GM18526 (cell line): ENCODE results near the gene C1QL1.

Source experiments
- POLR2A ChIP-seq: IDR thresholded peaks from 3 replicates; pipeline ENCODE4 v1.6.1; 2011; ENCODE audit not compliant: insufficient read length; ENCODE audit errors: extremely low read depth

Gene C1QL1

DNA sequence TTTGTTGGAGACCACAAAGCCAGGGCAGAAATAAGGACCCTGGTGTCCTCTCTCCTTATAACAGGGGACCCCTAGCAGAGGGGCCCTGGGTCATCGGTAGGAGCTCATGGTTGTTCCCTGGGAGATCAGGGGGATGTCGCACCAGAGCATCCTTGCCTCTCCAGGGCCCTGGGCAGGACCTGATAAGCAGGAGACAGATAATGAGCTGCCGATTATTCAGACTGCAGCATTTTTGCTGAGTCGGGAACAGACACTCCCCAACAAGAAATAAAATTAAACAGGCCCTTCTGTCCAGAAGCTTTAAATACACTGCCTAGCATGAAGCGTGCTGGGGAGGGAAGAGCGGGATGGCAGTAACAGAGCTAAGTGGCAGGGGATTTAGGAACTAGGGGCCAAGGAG is 37.4 kb downstream of the C1QL1 start:
- no peak for TF ChIP-seq POLR2A

DNA sequence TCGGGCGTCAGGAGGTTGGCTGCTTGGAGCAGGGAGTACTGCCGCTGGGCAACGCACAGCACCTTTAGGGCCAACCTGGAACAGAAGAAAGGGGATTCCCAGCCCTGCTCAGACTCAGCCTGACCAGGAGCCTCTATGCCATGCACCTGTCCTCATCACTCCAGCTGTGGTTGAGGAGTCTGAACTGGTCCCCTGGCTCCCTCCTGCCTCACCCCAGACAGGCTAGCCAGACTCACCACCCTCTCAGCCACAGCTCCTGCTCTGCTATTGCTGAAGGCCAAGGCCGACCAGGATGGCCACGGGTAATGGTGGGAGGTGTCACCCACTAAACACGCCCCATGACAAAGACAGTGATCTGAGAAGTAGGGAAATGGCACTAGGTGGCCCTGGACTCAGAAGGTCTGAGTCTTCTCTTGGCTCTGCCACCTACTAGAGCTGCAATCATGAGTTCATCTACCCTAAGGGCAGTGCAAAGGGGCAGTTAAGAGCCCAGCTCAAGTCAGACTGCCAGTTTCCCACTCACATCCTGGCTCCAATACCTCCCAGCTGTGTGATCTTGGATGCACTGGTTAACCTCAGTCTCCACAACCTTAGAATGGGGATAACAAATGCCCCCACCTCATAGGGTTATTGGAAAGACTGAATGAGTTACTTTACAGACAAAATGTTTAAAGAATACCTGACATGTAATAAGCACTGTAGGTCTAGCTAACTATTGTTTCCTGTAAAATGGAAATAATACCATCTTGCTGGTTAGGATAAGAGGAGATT is 39.0 kb downstream of the C1QL1 start:
- TF ChIP-seq POLR2A = no peak

DNA sequence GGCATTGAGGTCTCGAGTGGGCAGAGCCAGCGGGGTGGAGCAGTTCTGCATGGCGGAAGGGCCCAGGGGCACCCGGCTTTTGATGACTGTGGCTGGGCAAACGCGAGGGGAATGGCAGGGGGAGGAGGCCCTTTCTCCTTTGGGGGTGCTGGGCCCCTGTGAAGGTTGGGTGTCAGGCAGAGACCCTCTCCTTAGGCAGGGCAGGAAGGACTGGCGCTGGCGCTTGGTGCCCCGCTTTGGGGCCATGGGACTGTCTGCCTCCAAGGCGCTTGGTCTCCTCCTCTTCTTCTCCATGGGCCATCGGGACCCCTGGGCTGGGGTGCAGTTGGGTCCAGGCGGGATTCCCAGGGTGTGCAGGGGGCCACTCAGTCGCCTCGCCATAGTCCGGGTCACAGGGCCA is 40.0 kb downstream of the C1QL1 start:
- no peak for TF ChIP-seq POLR2A

DNA sequence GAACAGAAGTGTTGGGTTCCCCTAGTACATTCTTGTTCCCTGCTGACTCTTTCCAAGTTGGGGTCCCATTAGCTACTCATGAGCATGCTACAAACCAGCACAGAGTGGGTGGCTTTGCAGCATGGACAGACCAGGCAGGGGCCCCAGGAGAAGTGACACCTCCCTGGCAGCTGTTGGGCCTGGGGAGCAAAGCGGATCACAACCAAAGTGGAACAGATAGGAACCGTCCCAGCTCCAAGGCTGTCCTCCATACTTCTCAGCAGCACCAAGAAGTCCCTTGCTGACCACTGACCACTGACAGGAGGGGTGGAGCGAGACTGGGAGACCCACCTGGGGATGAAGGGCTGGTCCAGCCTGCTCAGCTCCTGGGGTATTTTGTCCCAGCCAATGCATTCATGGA is 40.4 kb downstream of the C1QL1 start:
- TF ChIP-seq POLR2A = no peak

DNA sequence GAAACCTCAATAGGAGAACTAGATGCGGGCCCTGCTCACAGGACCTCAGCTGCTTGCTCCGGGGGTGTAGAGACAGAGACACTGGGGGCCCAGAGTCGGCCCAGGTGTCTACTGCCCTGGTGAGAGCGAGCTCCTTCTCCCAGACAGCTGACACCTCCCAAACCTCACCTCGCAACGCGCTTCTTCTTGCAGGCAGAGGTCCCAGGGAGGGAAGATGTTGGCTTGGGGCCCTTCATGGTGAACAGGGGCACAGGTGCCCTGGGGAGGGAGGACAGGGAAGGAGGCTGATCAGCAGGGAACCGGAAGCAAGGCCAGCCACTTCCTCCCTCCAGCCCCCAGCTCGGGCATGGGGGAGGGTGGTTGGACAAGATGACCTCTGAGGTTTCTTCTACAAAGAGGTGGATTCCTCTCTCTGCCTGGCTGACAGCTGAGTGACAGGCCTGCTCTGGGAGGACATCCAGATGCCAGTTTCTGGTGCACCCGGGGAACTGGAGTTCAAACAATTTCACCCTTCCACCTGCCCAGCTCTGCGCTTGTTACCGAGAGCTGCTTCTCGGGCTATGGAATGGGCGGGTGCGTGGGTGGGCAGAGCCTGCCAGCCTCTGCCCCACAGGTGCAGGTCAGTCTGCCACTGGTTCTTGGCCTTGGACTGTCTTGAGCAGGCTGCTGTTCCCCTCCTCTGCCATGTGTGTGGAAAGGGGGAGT is 41.1 kb downstream of the C1QL1 start:
- no peak for TF ChIP-seq POLR2A

DNA sequence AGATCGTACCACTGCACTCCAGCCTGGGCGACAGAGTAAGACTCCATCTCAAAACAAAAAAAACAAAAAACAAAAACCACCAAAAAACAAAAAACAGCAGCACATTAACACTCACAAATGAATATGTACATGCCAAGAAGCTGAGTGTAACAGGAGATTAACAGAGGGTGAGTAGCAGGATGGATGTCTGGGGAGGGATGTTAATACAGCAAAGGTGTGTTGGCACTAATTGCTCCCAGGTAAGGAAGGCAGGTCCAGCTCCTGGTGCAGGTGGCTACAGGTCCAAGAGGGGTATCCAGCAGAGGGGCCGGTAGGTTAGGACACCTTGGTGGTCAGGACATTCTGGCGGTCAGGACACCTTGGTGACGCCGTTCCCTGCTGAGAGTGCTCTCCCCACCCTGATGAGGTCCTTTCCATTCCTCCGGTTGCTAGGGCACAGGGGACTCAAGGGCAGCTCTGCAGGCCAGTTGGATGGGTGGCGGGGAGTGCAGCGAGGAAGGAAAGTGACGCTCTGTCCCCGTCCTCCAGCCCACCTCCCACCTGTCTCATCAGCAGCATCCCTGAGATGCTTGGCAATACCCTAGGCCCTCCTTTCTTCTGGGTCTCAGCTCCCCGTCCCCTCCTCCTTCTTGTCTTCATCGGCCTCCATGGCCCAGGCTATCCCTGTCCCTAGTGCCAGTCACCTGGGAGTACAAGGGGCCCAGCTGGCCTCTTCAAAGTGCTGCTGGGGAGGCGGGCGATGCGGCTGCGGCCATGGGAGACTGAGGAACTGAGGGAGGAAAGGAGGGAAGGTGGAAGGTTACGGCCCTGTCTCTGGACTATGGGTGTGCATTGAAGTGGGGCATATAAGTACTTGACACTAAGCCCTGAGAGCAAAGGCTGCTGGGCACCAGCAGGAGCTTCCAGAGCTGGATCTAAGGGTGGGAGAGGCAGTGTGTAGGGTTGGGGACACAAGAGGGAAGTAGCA is 42.1 kb downstream of the C1QL1 start:
- TF ChIP-seq POLR2A = no peak

DNA sequence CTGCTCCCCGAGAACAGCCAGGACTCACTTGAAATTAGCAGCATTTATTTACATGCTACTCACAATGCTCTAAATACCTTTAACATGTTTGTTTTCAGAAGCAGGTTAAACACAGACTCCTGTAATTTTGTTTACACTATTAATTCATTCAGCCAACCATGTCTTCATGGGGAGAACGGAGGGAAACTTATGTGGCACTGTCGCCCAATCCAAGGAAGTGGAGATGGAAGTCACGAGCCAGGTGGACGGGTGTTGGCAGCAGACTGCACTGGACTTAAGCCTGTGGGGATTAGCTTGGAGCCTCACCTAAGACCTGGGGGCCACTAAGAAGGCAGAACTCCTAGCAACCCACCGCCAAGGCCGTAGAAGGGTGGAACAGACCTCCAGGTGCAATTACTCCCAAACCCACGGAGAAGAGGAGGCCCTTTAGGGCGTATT is 44.0 kb downstream of the C1QL1 start:
- no peak for TF ChIP-seq POLR2A

DNA sequence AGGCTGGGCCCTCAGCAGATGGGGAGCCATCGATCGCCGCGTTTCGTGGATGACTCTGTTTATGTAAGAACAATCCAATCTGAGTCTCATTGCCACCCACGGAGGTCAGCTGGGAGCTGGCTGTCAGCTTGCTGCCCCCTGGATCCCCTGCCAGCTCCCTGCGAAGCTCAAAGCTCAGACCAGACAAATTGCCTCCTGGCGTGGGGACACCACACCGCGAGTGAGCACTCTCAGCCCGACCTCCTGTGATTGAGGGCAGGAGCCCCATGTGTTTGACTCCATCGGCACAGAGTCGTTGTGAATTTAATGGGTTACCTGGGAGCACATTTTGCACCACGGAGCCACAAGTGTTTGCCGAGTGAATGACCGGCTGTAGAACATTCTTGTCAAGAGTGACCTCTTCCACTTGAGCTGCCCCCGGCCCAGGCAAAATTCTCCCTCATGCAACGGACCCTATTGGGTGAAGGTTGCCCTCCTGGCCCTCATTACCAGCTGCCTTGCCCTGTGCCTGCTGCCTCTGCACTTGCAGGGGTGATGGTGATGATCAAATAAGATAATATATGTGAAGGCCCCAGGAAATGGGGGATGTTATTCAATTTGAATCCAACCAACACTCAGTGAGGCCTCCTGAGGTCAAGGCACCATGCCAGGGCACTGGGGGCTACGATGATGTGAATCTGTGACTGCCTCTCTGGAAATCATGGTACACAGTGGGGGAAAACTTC is 45.2 kb downstream of the C1QL1 start:
- no peak for TF ChIP-seq POLR2A

DNA sequence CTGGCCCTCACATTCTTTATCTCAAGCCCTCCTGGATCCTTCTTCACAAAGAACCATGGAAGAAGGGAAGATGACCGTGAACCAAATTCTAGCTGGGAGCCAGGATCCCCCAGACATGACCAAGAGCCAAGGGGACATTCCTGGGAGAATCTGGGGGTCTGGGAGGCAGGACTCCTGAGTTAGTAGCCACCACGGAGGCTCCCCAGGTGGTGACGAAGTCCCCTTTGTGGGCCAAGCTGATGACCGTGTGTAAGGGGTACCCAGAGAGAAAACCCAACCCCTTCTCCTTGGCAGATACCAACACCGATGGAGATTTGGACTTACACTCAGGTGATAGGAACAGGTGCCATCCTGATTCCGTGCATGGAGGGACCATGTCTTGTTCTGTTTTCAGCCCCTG is 46.0 kb downstream of the C1QL1 start:
- no peak for TF ChIP-seq POLR2A

DNA sequence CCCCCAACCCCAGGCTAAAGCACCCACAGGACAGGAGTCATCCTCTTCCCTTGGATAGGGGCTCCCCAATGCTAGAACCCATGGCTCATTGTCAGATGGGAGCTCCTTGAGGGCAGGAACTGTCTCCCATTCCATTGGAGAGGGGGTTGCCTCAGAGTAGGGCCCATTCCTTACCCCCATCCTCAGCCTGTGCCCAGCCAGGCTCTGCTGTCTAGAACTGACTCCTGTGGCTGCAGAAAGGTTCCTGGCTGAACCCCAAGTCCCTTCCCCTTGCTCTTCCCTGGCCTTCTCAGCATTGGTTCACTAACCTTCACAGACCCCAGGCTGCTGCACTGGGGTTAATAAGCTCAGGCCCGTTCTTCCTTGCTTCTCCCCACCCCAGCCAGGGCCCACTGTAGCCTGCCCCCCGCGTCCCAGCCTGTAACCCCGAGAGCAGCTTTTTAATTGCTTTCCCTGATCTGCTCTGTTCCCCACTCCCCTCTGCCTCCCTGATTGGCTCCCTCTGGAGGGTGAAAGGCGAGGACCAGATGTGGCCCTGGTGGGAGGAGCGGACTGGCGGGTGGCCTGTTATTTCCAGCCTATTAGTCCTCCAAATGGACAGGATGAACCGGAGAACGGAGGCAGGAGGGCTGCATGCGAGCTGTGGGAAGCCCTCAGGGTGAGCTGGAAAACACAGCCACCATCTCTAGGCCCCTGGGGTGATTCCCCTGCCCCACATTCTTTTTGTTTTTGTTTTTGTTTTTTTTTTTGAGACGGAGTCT is 46.8 kb downstream of the C1QL1 start:
- no peak for TF ChIP-seq POLR2A

DNA sequence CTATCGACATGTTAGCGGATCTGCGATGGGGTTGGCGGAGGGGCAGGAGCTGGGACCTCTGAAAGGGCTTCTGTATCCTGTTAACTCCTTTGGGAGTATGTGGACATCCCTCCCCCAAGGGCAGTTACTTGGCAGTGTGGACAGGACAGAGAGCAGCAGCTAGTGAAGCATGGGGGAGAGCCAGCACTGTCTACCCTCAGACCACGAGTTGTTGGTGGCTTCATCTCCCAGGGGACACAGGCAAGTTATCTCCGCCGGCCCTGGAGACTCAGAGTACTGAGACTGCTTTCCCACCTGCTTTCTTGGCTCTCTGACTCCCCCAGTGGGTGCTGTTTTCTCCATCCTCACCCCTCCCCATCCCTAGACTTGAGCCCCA is 47.5 kb downstream of the C1QL1 start:
- TF ChIP-seq POLR2A = no peak

DNA sequence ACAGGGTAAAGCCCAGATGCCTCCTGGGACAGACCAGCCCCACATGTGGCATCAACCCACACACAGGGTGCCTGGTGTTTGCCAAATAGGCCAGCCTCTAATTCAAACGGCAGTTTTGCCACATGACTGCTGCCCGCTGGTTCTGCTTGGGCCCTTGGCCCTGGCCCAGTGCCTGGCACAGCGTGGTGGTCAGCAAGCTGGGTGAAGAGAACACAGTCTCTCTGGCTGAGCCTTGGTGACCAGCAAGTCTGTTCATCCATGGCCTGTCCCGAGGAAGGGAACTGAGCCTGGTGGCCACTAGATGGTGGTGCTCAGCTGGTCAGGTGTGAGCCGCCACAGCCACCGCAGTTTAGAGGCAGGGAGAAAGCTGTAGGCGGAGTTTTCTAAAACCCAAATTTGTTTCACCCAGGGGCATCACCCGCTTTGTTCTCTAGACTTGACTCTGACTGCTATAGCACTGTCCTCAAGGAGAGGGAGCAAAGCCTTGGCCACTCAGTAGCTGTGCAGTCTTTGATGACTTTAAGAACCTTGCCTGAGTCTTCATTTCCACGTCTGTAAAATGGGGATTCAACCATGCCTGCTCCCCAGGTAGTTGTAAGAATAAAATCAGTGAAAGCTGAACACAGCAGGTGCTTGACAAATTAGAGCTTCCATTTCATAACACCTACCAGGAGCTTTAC is 48.1 kb downstream of the C1QL1 start:
- TF ChIP-seq POLR2A = no peak

DNA sequence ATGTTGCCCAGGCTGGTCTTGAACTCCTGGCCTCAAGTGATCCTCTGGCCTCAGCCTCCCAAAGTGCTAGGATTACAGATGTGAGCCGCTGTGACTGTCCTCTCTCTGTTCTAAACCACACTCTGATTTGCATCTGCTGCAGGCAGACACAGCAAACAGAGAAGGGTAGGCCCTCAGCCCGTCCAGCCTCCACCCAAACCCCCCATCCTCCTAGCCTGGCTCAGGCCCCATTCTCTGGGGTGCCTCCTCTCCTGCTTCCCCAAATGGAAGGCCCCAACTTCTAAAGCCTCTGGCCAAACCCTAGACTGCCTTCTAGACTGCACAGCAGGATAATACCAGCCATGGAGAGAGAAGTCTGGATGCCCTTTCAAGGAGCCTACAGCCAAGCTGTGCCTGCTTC is 48.7 kb downstream of the C1QL1 start:
- no peak for TF ChIP-seq POLR2A

DNA sequence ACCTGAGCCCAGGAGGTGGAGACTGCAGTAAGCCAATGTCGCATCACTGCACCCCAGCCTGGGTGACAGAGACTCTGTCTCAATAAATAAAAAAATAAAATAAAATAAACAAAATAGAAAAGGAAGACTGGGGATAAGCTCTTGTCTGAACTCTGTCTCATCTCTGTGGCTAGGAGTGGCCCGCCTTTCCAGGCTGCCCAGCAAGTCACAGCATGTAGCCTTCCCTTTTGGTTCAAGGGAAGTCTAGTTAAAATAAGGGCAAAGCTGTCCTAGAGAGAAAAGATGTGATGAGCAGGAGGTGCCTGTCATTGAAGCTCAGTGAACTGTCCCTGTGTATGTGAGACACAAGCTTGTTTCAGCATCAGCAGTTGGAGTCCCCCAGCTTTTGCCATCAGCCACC is 50.1 kb downstream of the C1QL1 start:
- TF ChIP-seq POLR2A = no peak
